NB4 (cell line): ENCODE results near the gene TMA7.

Experiments
- CTCF ChIP-seq: IDR thresholded peaks from one replicate; pipeline ENCODE4 v1.5.1; 2012; ENCODE audit warnings: low read depth, low read length
- MAX ChIP-seq: IDR thresholded peaks from 2 replicates; pipeline ENCODE4 v1.6.1; 2011; ENCODE audit warnings: low read depth, low read length

GRCh38 chr3:48405343-48405881 lies 34.6 kb upstream of the TMA7 start:
- TF ChIP-seq CTCF (no peak), MAX (no peak)
